PC-9 (cell line): Measurements from ENCODE around the gene SLC38A10.

Source experiments
- CTCF ChIP-seq: fragments of 200-600 bp; sonication (generic); conservative IDR thresholded peaks from 2 replicates; pipeline ENCODE4 v1.6.1; 2017; ENCODE audit warnings: mixed run types, antibody characterized with exemption, mild to moderate bottlenecking, moderate library complexity
- EZH2 ChIP-seq: fragments of 200-600 bp; sonication (generic); IDR thresholded peaks from 2 replicates; pipeline ENCODE4 v1.8.0; 2017; ENCODE audit warnings: antibody characterized with exemption, low read depth

DNA sequence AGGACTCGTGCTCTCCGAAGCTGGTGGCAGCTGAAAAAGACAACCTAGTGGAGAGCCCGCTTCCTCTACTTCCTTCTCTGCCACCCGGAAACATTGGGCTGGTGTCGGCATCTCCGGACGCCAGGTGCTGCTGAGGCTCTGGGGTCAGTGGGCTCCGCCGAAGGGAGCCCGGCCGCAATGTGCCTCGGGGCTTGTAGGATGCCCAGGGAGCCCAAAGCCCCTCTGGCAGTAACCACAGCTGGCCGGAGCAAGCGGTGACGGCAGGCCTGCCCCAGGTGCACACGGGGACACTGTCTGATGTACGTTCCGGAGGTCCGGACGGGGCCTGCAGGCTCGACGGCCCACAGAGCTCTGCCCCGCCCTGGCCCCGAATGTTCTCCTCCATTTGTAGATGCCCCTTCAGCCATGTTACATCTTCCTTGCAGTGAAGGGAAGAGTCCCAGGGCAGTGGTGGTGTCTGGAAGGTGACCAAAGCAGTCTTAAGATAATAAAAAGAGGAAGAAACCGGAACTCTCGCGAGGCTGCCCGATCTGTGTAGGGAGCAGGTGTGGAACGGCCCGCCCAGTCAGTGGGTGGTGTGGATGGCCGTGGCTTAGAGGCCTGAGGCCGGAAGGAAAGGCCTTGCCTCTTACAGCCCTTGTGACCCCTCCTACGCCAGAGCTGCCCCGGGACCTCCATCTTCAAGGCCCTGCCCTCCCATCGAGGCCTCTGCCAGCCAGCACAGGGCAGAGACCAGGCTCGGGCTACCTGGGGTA is 33.3 kb downstream of the SLC38A10 start:
- TF ChIP-seq CTCF (no peak), EZH2 (no peak)
